H9 (cell line): ENCODE measurements around the gene PJA2. TPM values are rescaled to one million over a fixed set of nuclear protein-coding genes. Genes with fewer than 3 reads are reported as not detected.

Source experiments
- DNase-seq: peaks from one replicate; pipeline ENCODE4 v3.0.0-alpha.2; 2017
- H2AFZ ChIP-seq: one replicate; pipeline ENCODE4 v1.6.1; 2013; ENCODE audit warnings: mild to moderate bottlenecking, low read length, control low read depth, moderate library complexity
- H2AK5ac ChIP-seq: 2 replicates; pipeline ENCODE4 v1.6.1; 2013; ENCODE audit warnings: low read length, control low read depth, mixed read lengths; ENCODE audit not compliant: insufficient read length
- H2BK120ac ChIP-seq: one replicate; pipeline ENCODE4 v1.6.1; 2013; ENCODE audit warnings: low read depth, mild to moderate bottlenecking, low read length, control low read depth, inconsistent platforms; ENCODE audit not compliant: poor library complexity, severe bottlenecking
- H2BK12ac ChIP-seq: 2 replicates; pipeline ENCODE4 v1.6.1; 2013; ENCODE audit warnings: low read length, control low read depth, mixed read lengths, low read depth; ENCODE audit not compliant: insufficient read length
- H2BK15ac ChIP-seq: 2 replicates; pipeline ENCODE4 v1.6.1; 2013; ENCODE audit warnings: low read depth, low read length, control low read depth
- H2BK20ac ChIP-seq: one replicate; pipeline ENCODE4 v1.6.1; 2013; ENCODE audit warnings: low read depth, mild to moderate bottlenecking, low read length, control low read depth, inconsistent platforms; ENCODE audit not compliant: poor library complexity, severe bottlenecking
- H2BK5ac ChIP-seq: 2 replicates; pipeline ENCODE4 v1.6.1; 2013; ENCODE audit warnings: low read length, control low read depth, mixed read lengths; ENCODE audit not compliant: insufficient read length
- H3K14ac ChIP-seq: 2 replicates; pipeline ENCODE4 v1.6.1; 2013; ENCODE audit warnings: low read length, control low read depth; ENCODE audit not compliant: insufficient read depth
- H3K18ac ChIP-seq: 2 replicates; pipeline ENCODE4 v1.6.1; 2013; ENCODE audit warnings: low read depth, mild to moderate bottlenecking, mixed read lengths, low read length, control low read depth; ENCODE audit not compliant: insufficient read length
- H3K23ac ChIP-seq: 2 replicates; pipeline ENCODE4 v1.6.1; 2013; ENCODE audit warnings: low read length, control low read depth, mixed read lengths, low read depth; ENCODE audit not compliant: insufficient read length
- H3K23me2 ChIP-seq: 2 replicates; pipeline ENCODE4 v1.6.1; 2013; ENCODE audit warnings: low read depth, mild to moderate bottlenecking, mixed read lengths, low read length, control low read depth; ENCODE audit not compliant: insufficient read length, poor library complexity, severe bottlenecking
- H3K27ac ChIP-seq: 2 replicates; pipeline ENCODE4 v1.5.1; 2013; ENCODE audit warnings: low read length, control low read depth, mixed read lengths, low read depth; ENCODE audit not compliant: insufficient read length
- H3K27me3 ChIP-seq: 2 replicates; pipeline ENCODE4 v1.6.1; 2013; ENCODE audit warnings: low read length, control low read depth, inconsistent platforms; ENCODE audit not compliant: insufficient read depth
- H3K4ac ChIP-seq: 2 replicates; pipeline ENCODE4 v1.6.1; 2013; ENCODE audit warnings: low read depth, mild to moderate bottlenecking, control low read depth, inconsistent platforms, low read length, moderate library complexity
- H3K4me1 ChIP-seq: 2 replicates; pipeline ENCODE4 v1.6.1; 2013; ENCODE audit warnings: low read length, control low read depth, inconsistent platforms; ENCODE audit not compliant: insufficient read depth
- H3K4me2 ChIP-seq: 2 replicates; pipeline ENCODE4 v1.6.1; 2013; ENCODE audit warnings: low read length, control low read depth, mixed read lengths; ENCODE audit not compliant: insufficient read length, insufficient read depth
- H3K56ac ChIP-seq: 2 replicates; pipeline ENCODE4 v1.6.1; 2013; ENCODE audit warnings: low read depth, mild to moderate bottlenecking, mixed read lengths, low read length, control low read depth; ENCODE audit not compliant: insufficient read length
- H3K79me1 ChIP-seq: 2 replicates; pipeline ENCODE4 v1.6.1; 2013; ENCODE audit warnings: low read depth, mild to moderate bottlenecking, moderate library complexity, low read length, control low read depth, inconsistent platforms; ENCODE audit not compliant: insufficient read depth, poor library complexity, severe bottlenecking
- H3K79me2 ChIP-seq: 2 replicates; pipeline ENCODE4 v1.6.1; 2013; ENCODE audit warnings: low read length, control low read depth, inconsistent platforms; ENCODE audit not compliant: insufficient read depth
- H3K9ac ChIP-seq: 2 replicates; pipeline ENCODE4 v1.6.1; 2013; ENCODE audit warnings: low read length, control low read depth, mixed read lengths; ENCODE audit not compliant: insufficient read length; ENCODE audit errors: extremely low read depth
- H3K9me3 ChIP-seq: one replicate; pipeline ENCODE4 v1.6.1; 2013; ENCODE audit warnings: low read depth, low read length, inconsistent platforms; ENCODE audit not compliant: control insufficient read depth
- H3T11ph ChIP-seq: one replicate; pipeline ENCODE4 v1.6.1; 2013; ENCODE audit warnings: mild to moderate bottlenecking, low read length, control low read depth, inconsistent platforms
- H4K20me1 ChIP-seq: one replicate; pipeline ENCODE4 v1.6.1; 2013; ENCODE audit not compliant: control insufficient read depth, insufficient read length, insufficient read depth
- H4K5ac ChIP-seq: 2 replicates; pipeline ENCODE4 v1.6.1; 2013; ENCODE audit warnings: low read depth, mild to moderate bottlenecking, mixed read lengths, low read length, control low read depth; ENCODE audit not compliant: insufficient read length
- H4K8ac ChIP-seq: replicated peaks from 2 replicates; pipeline ENCODE4 v1.6.1; 2013; ENCODE audit warnings: low read length, control low read depth, mixed read lengths, low read depth; ENCODE audit not compliant: insufficient read length
- H4K91ac ChIP-seq: 2 replicates; pipeline ENCODE4 v1.6.1; 2013; ENCODE audit warnings: low read depth, mild to moderate bottlenecking, moderate library complexity, mixed read lengths, low read length, control low read depth; ENCODE audit not compliant: insufficient read length
- H3K27ac Mint-ChIP-seq, 3 experiments: 2 replicates in 2 of 3; 3 replicates in 1 of 3; pipeline ENCODE4 v1.8.0; 2020 to 2021; ENCODE audit warnings: mixed read lengths in 3 of 3, mild to moderate bottlenecking in 1 of 3, moderate library complexity in 1 of 3
- H3K27me3 Mint-ChIP-seq: 2 replicates; pipeline ENCODE4 v1.8.0; 2021; ENCODE audit warnings: low read depth, mild to moderate bottlenecking, moderate library complexity, mixed read lengths
- H3K36me3 Mint-ChIP-seq, 3 experiments: 2 replicates in 2 of 3; 3 replicates in 1 of 3; pipeline ENCODE4 v1.8.0; 2020 to 2021; ENCODE audit warnings: low read depth in 3 of 3, mixed read lengths in 3 of 3; ENCODE audit not compliant: insufficient read depth in 1 of 3
- H3K4me1 Mint-ChIP-seq, 2 experiments: 2 replicates each; pipeline ENCODE4 v1.8.0; 2020; ENCODE audit warnings: mixed read lengths in 2 of 2
- H3K4me3 Mint-ChIP-seq, 2 experiments: 2 replicates in 1 of 2; 3 replicates in 1 of 2; pipeline ENCODE4 v1.8.0; 2020 to 2021; ENCODE audit warnings: mild to moderate bottlenecking in 2 of 2, mixed read lengths in 2 of 2, moderate library complexity in 1 of 2
- H3K9me3 Mint-ChIP-seq, 2 experiments: 2 replicates in 1 of 2; 3 replicates in 1 of 2; pipeline ENCODE4 v1.8.0; 2020; ENCODE audit warnings: mild to moderate bottlenecking in 2 of 2, mixed read lengths in 2 of 2, moderate library complexity in 1 of 2
- WGBS: extraction: QIAGEN DNeasy Blood & Tissue Kit; methylation state at CpG from one replicate; pipeline ENCODE4 v1.1.7; 2013; ENCODE audit warnings: missing lambda C conversion rate, low lambda C conversion rate, mixed read lengths; ENCODE audit not compliant: insufficient read length; ENCODE audit errors: extremely low coverage; 5-methylcytosine and 5-hydroxymethylcytosine counted together
- total RNA-seq: library from RNA; stranded (reverse); gene quantifications from 2 replicates; pipeline ENCODE4 v1.2.1, GENCODE V29; 2021
- TF ChIP-seq, protein P1 (sequence below): fragments of 200-600 bp; sonication (generic); conservative IDR thresholded peaks from 3 replicates; pipeline ENCODE4 v1.8.0; 2021; ENCODE audit warnings: antibody characterized with exemption, mild to moderate bottlenecking

PJA2 gene
- total RNA-seq, 1 experiment from 2014 or later = 41.5 TPM

DNA sequence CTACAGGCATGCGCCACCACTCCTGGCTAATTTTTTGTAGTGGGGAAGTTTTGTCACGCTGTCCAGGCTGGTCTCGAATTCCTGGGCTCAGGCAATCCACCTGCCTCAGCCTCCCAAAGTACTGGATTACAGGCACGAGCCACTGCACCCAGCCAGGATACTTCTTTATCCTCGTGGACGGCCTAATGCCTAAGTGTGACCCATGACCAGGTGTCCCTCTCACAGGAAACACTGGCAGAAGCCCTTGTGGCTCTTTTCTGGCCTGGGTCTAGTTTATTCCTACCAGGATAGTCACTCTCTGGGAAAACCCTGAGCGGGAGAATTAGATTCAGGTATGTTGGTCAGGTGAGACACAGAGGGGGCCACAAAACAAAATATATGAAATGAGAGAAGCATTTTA, 90.4 kb downstream of the PJA2 start:
- Histone ChIP-seq H3K27ac (no peak overlapping the region), H3K56ac (no peak overlapping the region), H3K23me2 (no peaks in the 10 kb centered on the region), H2BK20ac (no peak overlapping the region), H4K8ac (no peak overlapping the region), H3K79me2 (no peaks in the 10 kb centered on the region), H3K23ac (no peak overlapping the region), H2BK5ac (no peak overlapping the region), H3K14ac (no peak overlapping the region), H2AK5ac (no peak overlapping the region), H4K5ac (no peak overlapping the region), H3K79me1 (no peaks in the 10 kb centered on the region), H2BK120ac (no peak overlapping the region), H4K20me1 (no peaks in the 10 kb centered on the region), H3K18ac (no peak overlapping the region), H4K91ac (no peak overlapping the region), H3K4me1 (no peaks in the 10 kb centered on the region), H3K4me2 (no peak overlapping the region), H3T11ph (no peak overlapping the region), H2BK12ac (no peak overlapping the region), H3K4ac (no peak overlapping the region), H2AFZ (no peak overlapping the region), H3K9me3 (no peaks in the 10 kb centered on the region), H2BK15ac (no peak overlapping the region), H3K27me3 (no peaks in the 10 kb centered on the region), H3K9ac (no peak overlapping the region)
- H3K27me3 Mint-ChIP-seq = no peaks in the 10 kb centered on the region
- H3K36me3 Mint-ChIP-seq = peaks cover 0 to 2% (median 0%) of the 10 kb centered on the region in 3 experiments; a peak in 1 of 7 replicates
- TF ChIP-seq, protein P1, sequence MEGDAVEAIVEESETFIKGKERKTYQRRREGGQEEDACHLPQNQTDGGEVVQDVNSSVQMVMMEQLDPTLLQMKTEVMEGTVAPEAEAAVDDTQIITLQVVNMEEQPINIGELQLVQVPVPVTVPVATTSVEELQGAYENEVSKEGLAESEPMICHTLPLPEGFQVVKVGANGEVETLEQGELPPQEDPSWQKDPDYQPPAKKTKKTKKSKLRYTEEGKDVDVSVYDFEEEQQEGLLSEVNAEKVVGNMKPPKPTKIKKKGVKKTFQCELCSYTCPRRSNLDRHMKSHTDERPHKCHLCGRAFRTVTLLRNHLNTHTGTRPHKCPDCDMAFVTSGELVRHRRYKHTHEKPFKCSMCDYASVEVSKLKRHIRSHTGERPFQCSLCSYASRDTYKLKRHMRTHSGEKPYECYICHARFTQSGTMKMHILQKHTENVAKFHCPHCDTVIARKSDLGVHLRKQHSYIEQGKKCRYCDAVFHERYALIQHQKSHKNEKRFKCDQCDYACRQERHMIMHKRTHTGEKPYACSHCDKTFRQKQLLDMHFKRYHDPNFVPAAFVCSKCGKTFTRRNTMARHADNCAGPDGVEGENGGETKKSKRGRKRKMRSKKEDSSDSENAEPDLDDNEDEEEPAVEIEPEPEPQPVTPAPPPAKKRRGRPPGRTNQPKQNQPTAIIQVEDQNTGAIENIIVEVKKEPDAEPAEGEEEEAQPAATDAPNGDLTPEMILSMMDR = no peak
- H3K4me3 Mint-ChIP-seq = no peak overlapping the region
- no peaks in the 10 kb centered on the region for H3K9me3 Mint-ChIP-seq
- H3K4me1 Mint-ChIP-seq = peaks cover 0 to 5% of the 10 kb centered on the region in 2 experiments; a peak in 1 of 4 replicates
- no CpG with 5 or more reads among the region's 7 CpGs for WGBS
- H3K27ac Mint-ChIP-seq = no peak overlapping the region
- no peak for DNase-seq
